ENCODE results near the gene TNK2.

TNK2 gene

DNA sequence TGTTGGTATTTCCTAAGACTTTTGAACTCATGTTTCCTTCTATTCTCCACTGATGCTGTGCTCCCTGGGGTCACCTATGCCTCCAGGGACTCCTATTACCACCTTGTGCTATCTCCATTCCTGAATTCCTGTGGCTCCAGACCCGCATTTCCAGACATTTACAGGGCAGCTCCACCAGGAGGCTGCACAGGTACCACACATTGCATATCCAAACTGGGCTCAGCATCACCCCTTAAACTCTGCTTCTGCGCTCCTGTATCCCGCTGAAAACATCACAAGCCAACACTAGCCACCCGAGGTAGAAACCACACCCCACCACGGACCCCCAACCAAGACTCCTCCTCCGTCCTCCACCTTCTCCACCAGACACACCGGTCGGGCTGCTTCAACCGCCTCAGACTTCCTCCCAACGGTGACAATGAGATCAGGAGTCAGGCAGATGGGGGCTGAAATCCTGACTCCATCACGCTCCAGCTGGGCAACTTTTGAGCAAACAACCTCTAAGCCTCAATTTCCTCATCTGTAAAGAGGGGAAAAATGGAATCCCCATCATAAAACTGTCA is 10.4 kb downstream of the TNK2 start:
- DNase-seq = no peak

- no peak for DNase-seq
These were observed 11.1 kb downstream of the TNK2 start for GRCh38 chr3:195897081-195897852.

DNA sequence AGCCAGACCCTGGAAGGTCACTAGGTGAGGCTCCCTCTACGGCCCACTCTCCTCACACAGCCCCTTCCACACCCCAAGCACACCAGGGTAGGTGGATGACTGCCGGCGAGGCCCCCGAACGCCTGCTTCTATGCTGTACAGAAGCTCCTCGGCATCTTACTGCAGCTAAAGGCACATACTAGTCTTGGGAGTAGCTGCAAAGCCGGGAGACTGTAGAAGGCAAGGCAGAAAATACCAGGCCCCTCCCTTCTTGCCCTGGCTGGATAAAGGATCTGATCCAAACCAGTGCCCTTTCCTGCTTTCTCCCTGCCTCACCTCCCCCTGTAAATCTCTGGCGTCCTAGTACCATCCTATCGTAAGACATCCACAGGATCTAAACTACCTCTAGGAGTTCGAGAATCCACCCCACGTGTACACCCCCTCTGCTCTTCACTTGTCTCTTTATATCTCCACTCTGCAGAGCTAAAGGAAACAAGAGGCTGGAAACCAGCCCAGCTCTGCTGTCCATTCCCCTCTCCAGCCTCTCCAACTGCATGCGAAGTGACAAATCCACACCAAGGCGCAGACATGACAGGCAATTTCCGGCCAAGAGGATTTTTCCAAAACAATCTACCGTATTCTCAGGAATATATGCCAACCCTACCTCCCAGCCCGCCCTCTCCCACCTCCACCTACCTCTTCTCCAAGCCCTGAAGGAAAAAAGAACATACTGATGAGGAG is 11.8 kb downstream of the TNK2 start:
- no peak for DNase-seq

DNA sequence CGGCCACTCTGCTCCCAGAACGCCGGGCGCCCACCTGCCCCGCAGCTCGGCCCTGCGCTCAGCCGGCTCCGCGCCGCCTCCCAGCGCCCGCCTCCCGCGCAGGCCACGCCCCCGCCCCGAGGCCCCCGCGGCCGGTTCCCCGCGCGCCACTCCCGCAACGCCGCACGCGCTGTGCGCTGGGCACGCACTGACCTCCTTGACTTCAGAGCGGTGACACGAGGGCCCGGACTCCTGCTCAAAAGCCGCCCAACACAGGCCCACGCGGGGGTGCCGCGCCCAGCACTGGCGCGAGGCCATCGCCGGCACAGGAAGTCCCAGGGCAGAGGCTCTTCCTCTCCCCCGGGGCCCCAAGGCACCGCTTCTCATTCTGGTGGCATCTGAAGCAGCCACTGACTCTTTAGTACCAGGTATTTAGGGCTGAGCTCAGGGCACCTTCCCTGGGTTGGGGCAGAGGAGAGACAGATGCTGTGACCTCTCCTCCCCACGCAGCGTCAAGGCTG is 12.4 kb downstream of the TNK2 start:
- no peak for DNase-seq

- DNase-seq = no peak
These were observed 13.1 kb downstream of the TNK2 start for GRCh38 chr3:195895078-195895860.

- no peak for DNase-seq
These were observed 14.4 kb downstream of the TNK2 start for GRCh38 chr3:195893916-195894465.

DNA sequence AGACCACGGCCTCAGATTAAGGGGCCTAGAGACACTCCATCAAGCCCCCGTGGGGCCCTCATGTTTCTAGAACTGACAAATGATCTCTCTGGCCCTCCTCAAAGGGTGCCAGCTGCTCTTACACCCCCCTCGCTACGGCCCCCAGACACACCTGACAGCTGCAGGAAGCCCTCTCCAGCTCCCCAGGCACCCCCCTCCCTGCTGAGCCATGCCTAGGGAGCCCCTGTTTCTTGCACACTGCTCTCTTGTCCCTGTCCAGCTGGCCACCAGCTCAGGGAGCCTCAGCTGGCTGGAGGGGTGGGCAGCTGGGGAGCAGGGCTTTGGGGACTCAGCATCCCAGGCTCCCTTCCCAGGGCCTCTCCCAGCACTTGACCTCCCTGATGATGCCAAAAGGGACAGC is 14.8 kb downstream of the TNK2 start:
- no peak for DNase-seq

DNA sequence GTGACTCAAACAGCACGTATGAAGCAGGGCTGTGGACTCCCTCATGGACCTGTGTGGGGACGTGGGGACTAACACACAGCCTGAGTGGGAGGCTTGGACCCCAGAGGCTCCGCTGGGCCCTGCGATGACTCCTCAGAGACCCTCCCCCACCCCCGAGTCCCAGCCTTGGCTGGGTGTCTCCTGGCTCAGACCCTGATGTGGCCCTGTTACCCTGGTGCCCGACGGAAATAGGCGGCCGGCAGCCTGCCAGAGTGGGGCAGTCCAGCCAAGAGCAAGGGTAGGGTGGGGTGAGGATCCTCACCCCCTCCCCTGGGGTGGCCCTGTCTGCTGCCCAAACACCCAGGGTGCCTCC is 15.3 kb downstream of the TNK2 start:
- DNase-seq = peak; percentile 70

GRCh38 chr3:195892105-195893043 is 16.0 kb downstream of the TNK2 start:
- DNase-seq = peak; percentile 70

DNA sequence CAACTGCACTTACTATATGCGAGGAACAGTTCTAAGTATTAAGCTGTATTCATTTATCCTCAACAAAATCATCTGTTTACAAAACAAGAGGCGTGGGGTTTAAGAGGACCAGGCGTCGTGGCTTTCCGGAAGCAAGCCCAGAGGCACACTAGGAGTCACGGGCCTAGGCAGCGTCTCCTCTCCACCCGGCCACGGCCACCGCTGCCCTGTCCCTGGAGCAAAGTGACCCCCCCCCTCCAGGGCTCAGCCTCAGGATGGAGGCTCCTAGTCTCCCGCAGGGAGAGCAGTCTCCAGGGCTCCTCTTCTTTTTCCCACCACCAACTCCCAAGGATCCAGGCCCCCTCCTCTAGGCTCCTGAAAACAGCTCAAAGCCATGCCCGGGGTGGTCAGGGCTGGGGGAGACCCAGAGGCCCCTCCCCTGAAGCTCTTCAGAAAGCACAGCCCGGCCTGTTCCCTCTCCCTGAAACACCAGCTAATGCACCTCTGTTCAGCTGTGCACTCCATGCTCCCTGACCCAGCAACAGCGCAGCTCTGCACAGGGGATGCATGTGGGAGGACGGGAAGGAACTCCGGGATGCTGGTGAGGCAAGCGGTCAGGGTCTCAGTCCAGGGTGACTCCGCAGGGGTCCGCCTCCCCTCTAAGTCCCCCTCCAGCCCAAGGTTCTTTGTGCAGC is 16.8 kb downstream of the TNK2 start:
- DNase-seq = no peak

GRCh38 chr3:195889870-195890295 is 18.5 kb downstream of the TNK2 start:
- no peak for DNase-seq

DNA sequence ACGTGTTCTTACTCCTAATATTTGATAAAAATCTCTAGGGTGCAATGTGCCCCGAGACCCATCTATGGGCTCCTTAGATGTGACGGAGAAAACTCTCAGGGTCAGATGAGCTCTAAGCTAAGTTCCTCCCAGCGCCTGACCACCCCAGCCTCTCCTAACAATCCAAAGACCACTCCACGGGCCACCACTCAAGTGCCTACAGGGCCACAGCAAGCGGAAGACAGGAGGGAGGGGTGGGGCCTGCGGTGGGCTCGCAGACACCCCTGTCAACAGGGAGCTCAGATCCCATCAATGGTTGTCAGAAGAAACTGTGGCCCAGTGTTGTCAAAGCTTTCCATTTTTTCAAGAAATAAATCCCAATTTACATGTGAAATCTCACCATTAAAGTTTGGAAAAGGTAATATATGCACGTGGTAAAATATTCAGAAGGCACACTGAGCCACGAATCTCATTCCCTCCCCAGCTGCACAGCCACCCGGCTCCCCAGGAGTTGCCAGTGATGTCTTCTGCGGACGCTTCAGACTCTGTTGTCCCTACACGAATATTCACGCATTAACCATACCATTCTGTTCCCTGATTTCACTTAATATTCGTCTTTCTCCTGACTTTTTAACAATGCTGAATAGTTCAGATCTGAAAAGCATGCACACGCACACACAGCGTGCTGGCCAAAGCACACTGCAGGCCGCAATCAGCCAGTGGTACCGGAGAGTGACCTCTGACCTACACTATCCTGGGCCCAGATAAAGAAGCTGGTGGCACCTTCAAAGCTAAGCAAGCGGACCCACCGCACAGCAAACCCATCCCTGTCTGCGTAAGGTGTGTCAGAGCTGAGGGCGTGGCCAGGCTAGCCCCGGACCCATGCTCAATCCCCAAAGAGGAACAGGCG is 19.1 kb downstream of the TNK2 start:
- no peak for DNase-seq

DNA sequence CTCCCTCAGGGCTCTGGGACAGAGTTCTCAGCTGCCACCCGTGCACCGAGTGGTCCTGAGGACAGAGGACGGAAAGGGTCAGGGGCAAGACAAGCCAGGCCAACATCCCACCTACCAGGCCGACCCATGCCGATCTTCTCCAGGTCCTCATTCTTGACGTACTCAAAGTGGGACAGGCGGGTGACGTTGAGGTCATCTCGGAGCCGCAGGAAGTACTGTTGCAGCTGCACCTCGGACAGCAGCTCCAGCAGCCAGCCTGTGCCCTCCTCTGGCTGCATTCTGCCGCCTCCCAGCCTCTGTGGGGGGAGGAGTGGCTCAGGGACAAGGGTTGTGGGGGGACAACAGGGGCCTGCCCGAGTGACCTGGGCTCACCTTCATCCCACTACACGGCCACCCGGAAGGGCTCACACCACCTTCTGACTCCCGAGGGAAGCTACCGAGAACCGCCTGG is 20.0 kb downstream of the TNK2 start:
- DNase-seq = no peak

DNA sequence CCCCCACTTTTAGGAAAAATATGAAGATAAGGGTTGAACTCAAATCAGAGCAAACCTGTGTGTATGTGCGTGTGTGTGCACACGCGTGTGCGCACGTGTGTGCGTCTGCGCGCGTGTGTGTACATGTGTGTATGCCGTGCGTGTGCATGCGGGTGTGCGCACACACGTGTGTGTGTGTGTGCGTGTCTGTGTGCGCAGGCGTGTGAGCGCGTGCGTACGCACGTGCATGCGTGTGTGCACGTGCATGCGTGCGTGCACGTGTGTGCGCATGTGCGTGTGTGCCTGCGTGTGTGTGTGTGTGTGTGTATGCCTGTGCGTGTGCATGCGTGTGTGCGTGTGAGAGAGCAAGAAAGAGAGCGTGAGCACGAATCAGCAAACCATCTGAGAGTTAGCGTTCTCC is 20.7 kb downstream of the TNK2 start:
- no peak for DNase-seq

- DNase-seq = no peak
These were observed 21.9 kb downstream of the TNK2 start for GRCh38 chr3:195886181-195887141.

- DNase-seq = no peak
These were observed 23.1 kb downstream of the TNK2 start for GRCh38 chr3:195885036-195885891.

- no peak for DNase-seq
These were observed 23.7 kb downstream of the TNK2 start for GRCh38 chr3:195884691-195885035.

DNA sequence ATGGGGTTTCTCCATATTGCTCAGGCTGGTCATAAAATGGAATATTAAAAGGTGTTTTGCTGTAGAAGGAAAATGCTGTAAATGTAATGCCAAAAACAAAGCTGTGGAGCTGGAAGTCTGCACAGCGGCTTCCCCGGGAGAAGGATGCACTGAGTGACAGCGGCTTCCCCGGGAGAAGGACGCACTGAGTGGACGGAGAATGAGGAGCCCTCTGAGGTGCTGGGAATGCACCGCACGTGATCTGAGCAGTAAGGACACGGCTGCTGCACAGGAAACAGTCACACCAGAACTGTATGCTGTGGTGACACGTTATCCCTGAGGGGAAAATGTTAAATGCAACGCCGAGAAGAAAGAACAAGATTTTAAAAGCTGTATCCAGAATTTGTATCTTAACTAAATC is 24.6 kb downstream of the TNK2 start:
- DNase-seq = no peak

Data from NCI-H2081 treated with DMSO at 0.1 percent for 48 hours (cell line).